Colonic mucosa (tissue), 4 donors: ENCODE results near the gene NCOA7. TPM values are rescaled to one million over a fixed set of nuclear protein-coding genes. Genes with fewer than 3 reads are reported as not detected.

ENCODE experiments used
- DNase-seq: peaks from one replicate; pipeline ENCODE4 v3.0.0-alpha.2; 2020
- H3K27ac ChIP-seq: fragments of 200-600 bp; one replicate; pipeline ENCODE4 v1.8.0; 2021
- H3K27me3 ChIP-seq: fragments of 200-600 bp; one replicate; pipeline ENCODE4 v1.8.0; 2021
- H3K36me3 ChIP-seq: fragments of 200-600 bp; one replicate; pipeline ENCODE4 v1.8.0; 2021
- H3K4me1 ChIP-seq: fragments of 200-600 bp; one replicate; pipeline ENCODE4 v1.8.0; 2021; ENCODE audit warnings: mild to moderate bottlenecking
- H3K4me3 ChIP-seq: fragments of 200-600 bp; one replicate; pipeline ENCODE4 v1.8.0; 2021
- H3K9ac ChIP-seq, 2 donors: one replicate each; pipeline ENCODE4 v1.7.0; 2013; ENCODE audit warnings: control low read depth in 2 of 2, low read depth in 2 of 2, low read length in 2 of 2
- H3K9me3 ChIP-seq: fragments of 200-600 bp; one replicate; pipeline ENCODE4 v1.8.0; 2021
- intact Hi-C: fragments of 100-400 bp; cut with DNase I; formaldehyde crosslinking; loops from one replicate; pipeline ENCODE4 v1.14.1; 2022
- total RNA-seq, 2 donors: library from RNA; stranded (reverse); fragmentation: NEBNext Ultra II Directional in 1 of 2; extraction: Animal tissue kit (Norgen Biotek cat#: 25700) in 1 of 2; gene quantifications; one replicate each; pipeline ENCODE4 v1.2.1, GENCODE V29; 2021
- TF ChIP-seq, protein P1 (sequence below): fragments of 200-600 bp; IDR thresholded peaks from one replicate; pipeline ENCODE4 v1.8.0; 2022; ENCODE audit warnings: antibody characterized with exemption, mild to moderate bottlenecking
- donor health status: healthy.
- donor health status: DM: no; HTN: no; CAD: no.
- donor health status: DM: no; HTN: no; CAD: no.

Gene NCOA7
- total RNA-seq, 2 donors from 2014 or later: 24.9 to 59.3 TPM

DNA sequence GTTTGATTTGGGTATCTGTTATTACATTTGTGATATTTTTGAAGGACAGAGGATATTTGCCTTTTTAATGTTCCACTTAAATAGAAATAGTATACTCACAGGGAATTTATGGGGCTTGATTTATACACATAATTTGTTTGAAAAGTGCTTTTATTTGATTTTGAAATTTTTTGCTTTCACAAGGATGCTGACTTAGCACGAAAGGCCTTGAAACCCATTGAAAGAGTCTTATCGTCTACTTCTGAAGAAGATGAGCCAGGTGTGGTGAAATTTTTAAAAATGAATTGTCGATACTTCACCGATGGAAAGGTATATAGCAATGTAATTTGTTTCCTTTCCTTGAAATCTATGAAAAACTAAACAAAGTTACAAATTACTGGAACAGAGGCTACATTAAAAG lies 91.5 kb downstream of the NCOA7 start:
- intact Hi-C loops: no loop called here

DNA sequence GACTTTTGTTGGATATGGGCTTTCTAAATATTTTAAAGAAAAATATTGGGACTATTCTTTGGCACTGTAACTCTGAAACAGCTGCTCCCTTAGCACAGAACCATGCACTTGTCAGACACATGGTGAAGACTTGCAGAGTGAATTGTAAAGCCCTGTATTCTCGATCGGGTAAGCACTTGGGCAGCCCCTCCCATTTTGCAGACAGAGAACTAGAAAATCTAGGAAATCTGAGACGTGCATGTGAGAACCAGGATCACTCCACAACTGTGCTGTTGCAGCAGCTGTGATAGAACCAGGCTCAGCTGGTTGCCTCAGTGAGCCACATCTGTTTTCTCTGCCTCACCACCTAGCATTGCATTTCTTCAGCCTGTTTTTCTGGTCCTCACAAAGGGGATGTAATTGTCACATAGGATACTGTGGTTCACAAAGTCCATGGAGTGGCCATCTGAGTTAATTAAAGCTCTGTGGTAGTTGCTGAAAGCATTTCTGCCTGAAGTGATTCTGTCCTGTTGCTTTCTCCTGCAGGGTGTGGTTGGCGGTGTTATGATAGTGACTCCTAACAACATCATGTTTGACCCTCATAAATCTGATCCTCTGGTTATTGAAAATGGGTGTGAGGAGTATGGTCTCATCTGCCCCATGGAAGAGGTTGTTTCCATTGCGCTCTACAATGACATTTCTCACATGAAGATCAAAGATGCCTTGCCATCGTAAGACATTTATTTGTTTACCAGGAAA lies 94.0 kb downstream of the NCOA7 start:
- Histone ChIP-seq H3K9me3 (no peaks in the 10 kb centered on the region), H3K4me1 (no peaks in the 10 kb centered on the region), H3K9ac (no peak overlapping the region), H3K36me3 (no peaks in the 10 kb centered on the region), H3K27me3 (no peaks in the 10 kb centered on the region), H3K27ac (no peak overlapping the region), H3K4me3 (no peak overlapping the region)
- TF ChIP-seq, protein P1, sequence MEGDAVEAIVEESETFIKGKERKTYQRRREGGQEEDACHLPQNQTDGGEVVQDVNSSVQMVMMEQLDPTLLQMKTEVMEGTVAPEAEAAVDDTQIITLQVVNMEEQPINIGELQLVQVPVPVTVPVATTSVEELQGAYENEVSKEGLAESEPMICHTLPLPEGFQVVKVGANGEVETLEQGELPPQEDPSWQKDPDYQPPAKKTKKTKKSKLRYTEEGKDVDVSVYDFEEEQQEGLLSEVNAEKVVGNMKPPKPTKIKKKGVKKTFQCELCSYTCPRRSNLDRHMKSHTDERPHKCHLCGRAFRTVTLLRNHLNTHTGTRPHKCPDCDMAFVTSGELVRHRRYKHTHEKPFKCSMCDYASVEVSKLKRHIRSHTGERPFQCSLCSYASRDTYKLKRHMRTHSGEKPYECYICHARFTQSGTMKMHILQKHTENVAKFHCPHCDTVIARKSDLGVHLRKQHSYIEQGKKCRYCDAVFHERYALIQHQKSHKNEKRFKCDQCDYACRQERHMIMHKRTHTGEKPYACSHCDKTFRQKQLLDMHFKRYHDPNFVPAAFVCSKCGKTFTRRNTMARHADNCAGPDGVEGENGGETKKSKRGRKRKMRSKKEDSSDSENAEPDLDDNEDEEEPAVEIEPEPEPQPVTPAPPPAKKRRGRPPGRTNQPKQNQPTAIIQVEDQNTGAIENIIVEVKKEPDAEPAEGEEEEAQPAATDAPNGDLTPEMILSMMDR: no peak
- DNase-seq: no peak
- intact Hi-C loops: no loop called here

More for the DNA sequence above, 91.5 kb downstream of the NCOA7 start:
- TF ChIP-seq, protein P1: no peak
- H3K9me3 ChIP-seq: no peaks in the 10 kb centered on the region
- H3K36me3 ChIP-seq: no peaks in the 10 kb centered on the region
- H3K4me1 ChIP-seq: no peaks in the 10 kb centered on the region
- H3K27ac ChIP-seq: no peak overlapping the region
- H3K9ac ChIP-seq: no peak overlapping the region
- H3K27me3 ChIP-seq: no peaks in the 10 kb centered on the region
- DNase-seq: no peak
- H3K4me3 ChIP-seq: no peak overlapping the region

GRCh38 chr6:125886021-125886420 lies 95.3 kb downstream of the NCOA7 start:
- no peak overlapping the region for H3K9ac ChIP-seq
- intact Hi-C loops: no loop called here
- no peak for DNase-seq
- no peak overlapping the region for H3K27ac ChIP-seq
- H3K9me3 ChIP-seq: no peaks in the 10 kb centered on the region
- no peaks in the 10 kb centered on the region for H3K4me1 ChIP-seq
- H3K4me3 ChIP-seq: no peak overlapping the region
- TF ChIP-seq, protein P1: no peak
- H3K27me3 ChIP-seq: no peaks in the 10 kb centered on the region
- H3K36me3 ChIP-seq: no peaks in the 10 kb centered on the region

DNA sequence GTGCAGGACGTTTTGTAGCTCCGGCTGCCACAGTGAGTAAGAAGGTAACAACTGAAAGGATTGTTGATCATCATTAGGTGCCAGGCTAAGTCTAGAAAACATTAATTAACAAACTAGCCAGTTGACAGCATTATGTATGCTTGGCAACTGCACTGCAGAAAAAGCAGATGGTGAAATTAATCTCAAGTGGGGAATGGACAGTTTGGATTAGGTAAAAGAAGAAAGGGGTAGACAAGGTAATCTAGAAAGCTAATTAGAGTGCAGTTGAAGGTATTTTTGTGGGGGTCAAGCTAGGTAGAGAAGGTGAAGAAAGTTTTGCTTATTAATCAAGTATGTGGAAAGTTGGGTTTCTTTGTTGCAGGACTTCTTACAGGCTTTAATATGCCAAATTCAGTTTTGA lies 96.2 kb downstream of the NCOA7 start:
- no peaks in the 10 kb centered on the region for H3K4me1 ChIP-seq
- DNase-seq: no peak
- TF ChIP-seq, protein P1: no peak
- no peak overlapping the region for H3K4me3 ChIP-seq
- intact Hi-C loops: no loop called here
- no peaks in the 10 kb centered on the region for H3K9me3 ChIP-seq
- H3K27me3 ChIP-seq: no peaks in the 10 kb centered on the region
- no peaks in the 10 kb centered on the region for H3K36me3 ChIP-seq
- H3K9ac ChIP-seq: no peak overlapping the region
- H3K27ac ChIP-seq: no peak overlapping the region

DNA sequence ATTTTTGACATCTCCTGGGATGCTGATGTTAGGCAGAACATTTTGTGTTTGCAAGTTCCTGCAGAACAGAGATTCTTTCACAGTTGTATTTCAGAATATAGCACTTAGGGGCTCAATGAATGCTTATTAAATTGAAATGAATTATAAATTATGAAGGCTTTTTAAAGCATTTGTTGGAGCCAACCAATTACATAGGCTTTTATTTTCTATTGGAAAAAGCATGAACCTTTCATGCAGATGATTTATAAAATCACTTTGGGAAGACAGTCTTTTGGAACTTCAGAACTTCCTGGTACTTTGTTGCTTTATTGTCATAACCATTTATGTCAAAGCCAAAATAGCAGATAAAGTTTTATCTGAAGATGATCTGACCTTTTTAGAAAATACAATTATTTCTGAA lies 96.6 kb downstream of the NCOA7 start:
- Histone ChIP-seq H3K4me1 (no peaks in the 10 kb centered on the region), H3K9ac (no peak overlapping the region), H3K27me3 (no peaks in the 10 kb centered on the region), H3K9me3 (no peaks in the 10 kb centered on the region), H3K27ac (no peak overlapping the region), H3K4me3 (no peak overlapping the region), H3K36me3 (no peaks in the 10 kb centered on the region)
- no peak for DNase-seq
- TF ChIP-seq, protein P1: no peak
- intact Hi-C loops: no loop called here
